Measurements from ENCODE around the gene EXO5.
"Not testable (repeated sequence)": the region's sequence is repeated elsewhere in the genome, so short reads cannot be mapped to it uniquely, and the experiment has no call there.

EXO5 gene

DNA sequence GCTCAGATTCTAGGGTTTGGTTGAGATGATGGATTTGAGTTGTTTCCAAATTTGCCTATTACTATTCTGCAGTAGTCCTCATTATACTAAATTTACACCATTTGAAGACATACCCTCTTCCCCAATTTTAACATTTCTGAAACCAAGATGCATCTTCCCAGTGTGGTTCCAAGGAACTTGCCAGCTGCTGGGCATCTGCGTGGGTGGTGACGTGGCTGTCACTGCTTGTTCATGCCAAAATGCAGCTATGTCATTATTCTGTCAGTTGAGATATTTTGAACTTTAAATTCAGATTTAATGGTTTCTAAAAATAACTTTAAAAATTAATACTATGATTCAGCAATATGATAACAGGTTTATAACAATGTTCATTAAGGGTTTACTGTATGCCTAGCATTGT is 30.3 kb upstream of the EXO5 start:
- H3K4me3 ChIP-seq (ENCODE audit: low read length): peak overlapping the region; percentile 73
- DNase-seq (ENCODE audit: low read depth): no peak
- TF ChIP-seq, protein P1, sequence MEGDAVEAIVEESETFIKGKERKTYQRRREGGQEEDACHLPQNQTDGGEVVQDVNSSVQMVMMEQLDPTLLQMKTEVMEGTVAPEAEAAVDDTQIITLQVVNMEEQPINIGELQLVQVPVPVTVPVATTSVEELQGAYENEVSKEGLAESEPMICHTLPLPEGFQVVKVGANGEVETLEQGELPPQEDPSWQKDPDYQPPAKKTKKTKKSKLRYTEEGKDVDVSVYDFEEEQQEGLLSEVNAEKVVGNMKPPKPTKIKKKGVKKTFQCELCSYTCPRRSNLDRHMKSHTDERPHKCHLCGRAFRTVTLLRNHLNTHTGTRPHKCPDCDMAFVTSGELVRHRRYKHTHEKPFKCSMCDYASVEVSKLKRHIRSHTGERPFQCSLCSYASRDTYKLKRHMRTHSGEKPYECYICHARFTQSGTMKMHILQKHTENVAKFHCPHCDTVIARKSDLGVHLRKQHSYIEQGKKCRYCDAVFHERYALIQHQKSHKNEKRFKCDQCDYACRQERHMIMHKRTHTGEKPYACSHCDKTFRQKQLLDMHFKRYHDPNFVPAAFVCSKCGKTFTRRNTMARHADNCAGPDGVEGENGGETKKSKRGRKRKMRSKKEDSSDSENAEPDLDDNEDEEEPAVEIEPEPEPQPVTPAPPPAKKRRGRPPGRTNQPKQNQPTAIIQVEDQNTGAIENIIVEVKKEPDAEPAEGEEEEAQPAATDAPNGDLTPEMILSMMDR (IDR thresholded peaks at IDR 0.05; ENCODE audit: insufficient read depth, low read depth, low read length, missing control alignments): no peak

DNA sequence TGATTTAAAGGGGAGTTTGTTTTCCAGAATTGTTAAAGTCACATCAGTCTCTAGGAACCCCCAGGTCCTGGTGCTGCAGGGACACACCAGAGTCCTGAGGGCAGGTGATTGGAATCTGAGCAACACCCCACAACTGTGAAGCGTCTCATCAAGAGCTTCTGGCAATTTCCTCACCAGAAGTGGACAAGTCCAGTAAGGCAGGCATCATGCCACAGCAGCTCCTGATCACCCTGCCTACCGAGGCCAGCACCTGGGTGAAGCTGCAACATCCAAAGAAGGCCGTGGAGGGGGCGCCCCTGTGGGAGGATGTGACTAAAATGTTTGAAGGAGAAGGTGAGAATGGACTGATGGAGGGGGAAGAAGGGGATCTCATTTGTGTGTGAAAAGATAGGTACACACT is 29.4 kb upstream of the EXO5 start:
- H3K4me3 ChIP-seq (ENCODE audit: low read length): no peak overlapping the region
- no peak for DNase-seq (ENCODE audit: low read depth)
- TF ChIP-seq, protein P1 (IDR thresholded peaks at IDR 0.05; ENCODE audit: insufficient read depth, low read depth, low read length, missing control alignments): no peak

GRCh38 chr1:40495315-40495903 is 13.2 kb upstream of the EXO5 start:
- DNase-seq (ENCODE audit: low read depth): no peak
- TF ChIP-seq, protein P1 (IDR thresholded peaks at IDR 0.05; ENCODE audit: insufficient read depth, low read depth, low read length, missing control alignments): no peak

GRCh38 chr1:40502651-40503050 is 5.9 kb upstream of the EXO5 start:
- not testable (repeated sequence) for DNase-seq (ENCODE audit: low read depth); H3K4me3 ChIP-seq (ENCODE audit: low read length)

More at GRCh38 chr1:40495315-40495903, 13.2 kb upstream of the EXO5 start:
- no peak overlapping the region for H3K4me3 ChIP-seq (ENCODE audit: low read length)

GRCh38 chr1:40507973-40508372 is 594 bp upstream of the EXO5 start:
- TF ChIP-seq, protein P1 (IDR thresholded peaks at IDR 0.05; ENCODE audit: insufficient read depth, low read depth, low read length, missing control alignments): no peak
- DNase-seq (ENCODE audit: low read depth): no peak
- peak overlapping the region; percentile 79 for H3K4me3 ChIP-seq (ENCODE audit: low read length)

GRCh38 chr1:40519517-40519916 is 10.9 kb downstream of the EXO5 start:
- no peak overlapping the region for H3K4me3 ChIP-seq (ENCODE audit: low read length)
- TF ChIP-seq, protein P1 (IDR thresholded peaks at IDR 0.05; ENCODE audit: insufficient read depth, low read depth, low read length, missing control alignments): no peak
- no peak for DNase-seq (ENCODE audit: low read depth)

DNA sequence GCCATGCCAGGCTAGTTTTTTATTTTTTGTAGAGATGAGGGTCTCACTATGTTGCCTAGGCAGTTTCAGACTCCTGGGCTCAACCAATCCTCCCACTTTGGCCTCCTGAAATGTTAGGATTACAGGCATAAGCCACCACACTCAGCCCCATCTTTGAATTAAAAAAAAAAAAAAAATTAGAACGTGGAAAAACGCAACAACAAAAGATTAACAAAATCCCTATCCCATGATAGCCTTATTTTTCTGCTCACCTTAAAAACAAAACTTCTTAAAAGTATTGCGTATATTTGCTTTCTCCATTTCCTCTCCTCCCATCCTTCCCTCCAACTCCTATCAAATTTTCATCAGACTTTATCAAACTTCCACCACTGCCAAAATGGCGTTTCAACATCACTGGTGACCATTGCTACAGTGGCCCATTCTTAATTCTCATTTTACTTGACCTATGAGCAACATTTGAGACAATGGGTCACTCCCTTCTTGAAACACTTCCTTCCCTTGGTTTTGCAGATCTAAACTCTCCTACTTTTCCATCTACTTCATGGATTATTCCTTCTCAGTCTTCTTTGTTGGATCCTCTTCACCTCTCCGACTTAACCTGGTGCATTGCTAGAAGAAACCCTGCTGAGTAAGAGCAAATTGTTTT is 22.3 kb downstream of the EXO5 start:
- TF ChIP-seq, protein P1 (IDR thresholded peaks at IDR 0.05; ENCODE audit: insufficient read depth, low read depth, low read length, missing control alignments): no peak
- no peak for DNase-seq (ENCODE audit: low read depth)
- H3K4me3 ChIP-seq (ENCODE audit: low read length): peak overlapping the region; percentile 81

Measured in epithelial cell of esophagus (primary cell).